GM23338 (cell line): ENCODE measurements around the gene ZCCHC14.
"Not testable (repeated sequence)": the region's sequence is repeated elsewhere in the genome, so short reads cannot be mapped to it uniquely, and the experiment has no call there.

Source experiments
- CTCF ChIP-seq, 2 experiments: fragments of 200-600 bp in 1 of 2; sonication (generic) in 1 of 2; conservative IDR thresholded peaks; 2 replicates each; pipeline versions ENCODE4 v1.5.1 to v1.6.1; 2016 to 2017; ENCODE audit warnings: antibody characterized with exemption in 2 of 2, low read depth in 2 of 2, mild to moderate bottlenecking in 2 of 2, moderate library complexity in 1 of 2
- EZH2 ChIP-seq: fragments of 200-600 bp; sonication (generic); IDR thresholded peaks from one replicate; pipeline ENCODE4 v1.8.0; 2017; ENCODE audit warnings: antibody characterized with exemption, mild to moderate bottlenecking, low read depth; ENCODE audit not compliant: unreplicated experiment
- EZH2phosphoT487 ChIP-seq: fragments of 200-600 bp; sonication (generic); IDR thresholded peaks from one replicate; pipeline ENCODE4 v1.8.1; 2018; ENCODE audit warnings: antibody characterized with exemption; ENCODE audit not compliant: unreplicated experiment
- POLR2AphosphoS5 ChIP-seq: IDR thresholded peaks from 2 replicates; pipeline ENCODE4 v1.6.1; 2016; ENCODE audit warnings: antibody characterized with exemption, low read depth
- REST ChIP-seq: IDR thresholded peaks from one replicate; pipeline ENCODE4 v1.6.1; 2018; ENCODE audit warnings: antibody characterized with exemption; ENCODE audit not compliant: unreplicated experiment
- TF ChIP-seq, protein P1 (sequence below): IDR thresholded peaks from 2 replicates; pipeline ENCODE4 v1.6.1; 2016; ENCODE audit warnings: antibody characterized with exemption

GRCh38 chr16:87481711-87482110 is 11.1 kb downstream of the ZCCHC14 start:
- not testable (repeated sequence) for TF ChIP-seq REST; POLR2AphosphoS5; CTCF (conservative IDR thresholded peaks at IDR 0.05; ENCODE audit: low read depth in 2 of 2); EZH2; EZH2phosphoT487
- TF ChIP-seq, protein P1, sequence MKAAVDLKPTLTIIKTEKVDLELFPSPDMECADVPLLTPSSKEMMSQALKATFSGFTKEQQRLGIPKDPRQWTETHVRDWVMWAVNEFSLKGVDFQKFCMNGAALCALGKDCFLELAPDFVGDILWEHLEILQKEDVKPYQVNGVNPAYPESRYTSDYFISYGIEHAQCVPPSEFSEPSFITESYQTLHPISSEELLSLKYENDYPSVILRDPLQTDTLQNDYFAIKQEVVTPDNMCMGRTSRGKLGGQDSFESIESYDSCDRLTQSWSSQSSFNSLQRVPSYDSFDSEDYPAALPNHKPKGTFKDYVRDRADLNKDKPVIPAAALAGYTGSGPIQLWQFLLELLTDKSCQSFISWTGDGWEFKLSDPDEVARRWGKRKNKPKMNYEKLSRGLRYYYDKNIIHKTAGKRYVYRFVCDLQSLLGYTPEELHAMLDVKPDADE, result not testable (repeated sequence)
